ENCODE measurements around the gene LRRC51. TPM values are rescaled to one million over a fixed set of nuclear protein-coding genes. Genes with fewer than 3 reads are reported as not detected.
"Not testable (repeated sequence)": the region's sequence is repeated elsewhere in the genome, so short reads cannot be mapped to it uniquely, and the experiment has no call there.

LRRC51 gene
- total RNA-seq, 1 donor from 2014 or later, result 7.6 TPM

- DNase-seq (ENCODE audit: low spot score) (no peak), ATAC-seq (no peak)
Observed at GRCh38 chr11:72136684-72137262, 56.1 kb downstream of the LRRC51 start.

- ATAC-seq, result no peak
- no peak for DNase-seq (ENCODE audit: low spot score)
Observed at GRCh38 chr11:72138821-72139390, 58.3 kb downstream of the LRRC51 start.

GRCh38 chr11:72139500-72139899 is 58.9 kb downstream of the LRRC51 start:
- no peak for ATAC-seq
- DNase-seq (ENCODE audit: low spot score), result no peak

- no peak for ATAC-seq
- no peak for DNase-seq (ENCODE audit: low spot score)
Observed at GRCh38 chr11:72140661-72141060, 60.0 kb downstream of the LRRC51 start.

- DNase-seq (ENCODE audit: low spot score) (no peak), ATAC-seq (no peak)
Observed at GRCh38 chr11:72141066-72141465, 60.4 kb downstream of the LRRC51 start.

- DNase-seq (ENCODE audit: low spot score); ATAC-seq: not testable (repeated sequence)
Observed at GRCh38 chr11:72142086-72142485, 61.4 kb downstream of the LRRC51 start.

GRCh38 chr11:72142543-72142942 is 61.9 kb downstream of the LRRC51 start:
- ATAC-seq; DNase-seq (ENCODE audit: low spot score): not testable (repeated sequence)

- ATAC-seq (no peak), DNase-seq (ENCODE audit: low spot score) (no peak)
Observed at GRCh38 chr11:72144807-72145565, 64.3 kb downstream of the LRRC51 start.

Other genes with a start within 250 kb of the LRRC51 start
- not detected for gene DEFB108B, start 247.7 kb upstream of the LRRC51 start, total RNA-seq
- not detected for gene DEFB131B, start 202.4 kb upstream of the LRRC51 start, total RNA-seq
- 3.4 TPM for gene XNDC1N, start 152.3 kb upstream of the LRRC51 start, total RNA-seq
- 18.5 TPM for gene RNF121, start 151.8 kb upstream of the LRRC51 start, total RNA-seq
- 3.0 TPM for gene IL18BP, start 81.9 kb upstream of the LRRC51 start, total RNA-seq
- gene NUMA1, start 308 bp upstream of the LRRC51 start, total RNA-seq, result 59.0 TPM
- 32.5 TPM for gene LAMTOR1, start 22.4 kb downstream of the LRRC51 start, total RNA-seq
- gene TOMT, start 25.1 kb downstream of the LRRC51 start, total RNA-seq, result 0.43 TPM
- 17.8 TPM for gene ANAPC15, start 31.8 kb downstream of the LRRC51 start, total RNA-seq
- 0.81 TPM for gene FOLR3, start 54.9 kb downstream of the LRRC51 start, total RNA-seq
- gene FOLR1, start 111.3 kb downstream of the LRRC51 start, total RNA-seq, result not detected
- gene FOLR2, start 135.9 kb downstream of the LRRC51 start, total RNA-seq, result 5.8 TPM
- 56.3 TPM for gene INPPL1, start 143.9 kb downstream of the LRRC51 start, total RNA-seq
- not detected for gene PHOX2A, start 163.3 kb downstream of the LRRC51 start, total RNA-seq

All from left lobe of liver (tissue), 2 donors.